ENCODE data around the gene TAS1R2.

- TF ChIP-seq CTCF (conservative IDR thresholded peaks at IDR 0.05) (no peak), ZFX (IDR thresholded peaks at IDR 0.05) (no peak)
Measured at GRCh38 chr1:18799454-18799853, 60.0 kb downstream of the TAS1R2 start.

Data from C4-2B (cell line).